ENCODE data around the gene NPR3. TPM values are rescaled to one million over a fixed set of nuclear protein-coding genes. Genes with fewer than 3 reads are reported as not detected.

The NPR3 gene
- total RNA-seq, 2 experiments from 2014 or later: 0.10 to 0.12 TPM

- H3K27me3 Mint-ChIP-seq (ENCODE audit: low read depth): peaks cover 12% of the 10 kb centered on the region
- intact Hi-C loops (cut with micrococcal nuclease): no loop called here
- no peak overlapping the region for H3K27ac Mint-ChIP-seq
- peaks cover 2% of the 10 kb centered on the region for H3K4me1 Mint-ChIP-seq (ENCODE audit: low read depth)
- DNase-seq: no peak
- no peak overlapping the region for H3K4me3 Mint-ChIP-seq
- CTCF ChIA-PET: interaction anchor here (0.6 kb wide), 1 partner anchor 228 kb away, joined by 4 read pairs; no protein-coding TSS in a partner anchor
- peaks cover 6% of the 10 kb centered on the region for H3K9me3 Mint-ChIP-seq
- H3K36me3 Mint-ChIP-seq (ENCODE audit: low read depth): no peaks in the 10 kb centered on the region
Observed at GRCh38 chr5:32690666-32691065, 20.5 kb upstream of the NPR3 start.

GRCh38 chr5:32692036-32692746, 18.9 kb upstream of the NPR3 start:
- H3K27ac Mint-ChIP-seq: no peak overlapping the region
- CTCF ChIA-PET: no interaction called here
- H3K4me3 Mint-ChIP-seq: no peak overlapping the region
- H3K27me3 Mint-ChIP-seq (ENCODE audit: low read depth): peaks cover 6% of the 10 kb centered on the region
- H3K9me3 Mint-ChIP-seq: no peaks in the 10 kb centered on the region
- intact Hi-C loops (cut with micrococcal nuclease): no loop called here
- no peaks in the 10 kb centered on the region for H3K36me3 Mint-ChIP-seq (ENCODE audit: low read depth)
- no peaks in the 10 kb centered on the region for H3K4me1 Mint-ChIP-seq (ENCODE audit: low read depth)
- DNase-seq: no peak

- no peak overlapping the region for H3K27ac Mint-ChIP-seq
- intact Hi-C loops (cut with micrococcal nuclease): no loop called here
- DNase-seq: no peak
- H3K4me3 Mint-ChIP-seq: no peak overlapping the region
- CTCF ChIA-PET: no interaction called here
- H3K9me3 Mint-ChIP-seq: no peaks in the 10 kb centered on the region
- H3K27me3 Mint-ChIP-seq (ENCODE audit: low read depth): peaks cover 21% of the 10 kb centered on the region
- H3K4me1 Mint-ChIP-seq (ENCODE audit: low read depth): peaks cover 2% of the 10 kb centered on the region
- no peaks in the 10 kb centered on the region for H3K36me3 Mint-ChIP-seq (ENCODE audit: low read depth)
Observed at GRCh38 chr5:32703957-32704356, 7.2 kb upstream of the NPR3 start.

GRCh38 chr5:32707418-32707997, 3.6 kb upstream of the NPR3 start:
- no peak overlapping the region for H3K27ac Mint-ChIP-seq
- H3K4me3 Mint-ChIP-seq: no peak overlapping the region
- H3K9me3 Mint-ChIP-seq: no peaks in the 10 kb centered on the region
- intact Hi-C loops (cut with micrococcal nuclease): loop anchor here (5.0 kb wide), 2 partner anchors 145 to 675 kb away; no protein-coding TSS in a partner anchor
- DNase-seq: no peak
- CTCF ChIA-PET: interaction anchor here (0.6 to 0.7 kb wide), 2 partner anchors 652 to 1732 kb away, joined by 4 read pairs; no protein-coding TSS in a partner anchor
- H3K4me1 Mint-ChIP-seq (ENCODE audit: low read depth): peaks cover 21% of the 10 kb centered on the region
- H3K36me3 Mint-ChIP-seq (ENCODE audit: low read depth): no peaks in the 10 kb centered on the region
- H3K27me3 Mint-ChIP-seq (ENCODE audit: low read depth): peaks cover 44% of the 10 kb centered on the region

GRCh38 chr5:32708949-32709348, 2.2 kb upstream of the NPR3 start:
- peaks cover 26% of the 10 kb centered on the region for H3K4me1 Mint-ChIP-seq (ENCODE audit: low read depth)
- no peaks in the 10 kb centered on the region for H3K36me3 Mint-ChIP-seq (ENCODE audit: low read depth)
- peaks cover 57% of the 10 kb centered on the region for H3K27me3 Mint-ChIP-seq (ENCODE audit: low read depth)
- H3K9me3 Mint-ChIP-seq: no peaks in the 10 kb centered on the region
- CTCF ChIA-PET: interaction anchor here (0.6 to 0.9 kb wide), 2 partner anchors 9 to 94 kb away, joined by 3 to 4 read pairs; no protein-coding TSS in a partner anchor
- no peak overlapping the region for H3K27ac Mint-ChIP-seq
- no peak for DNase-seq
- intact Hi-C loops (cut with micrococcal nuclease): loop anchor here (1.0 to 5.0 kb wide), 6 partner anchors 143 to 714 kb away; no protein-coding TSS in a partner anchor
- H3K4me3 Mint-ChIP-seq: no peak overlapping the region

GRCh38 chr5:32709750-32710549, 1.2 kb upstream of the NPR3 start:
- CTCF ChIA-PET: interaction anchor here (0.9 to 1.1 kb wide), 2 partner anchors 10 to 109 kb away, joined by 3 read pairs; no protein-coding TSS in a partner anchor
- intact Hi-C loops (cut with micrococcal nuclease): loop anchor here (1.0 to 5.0 kb wide), 7 partner anchors 142 to 1227 kb away; partner anchors contain the start of gene RXFP3
- H3K36me3 Mint-ChIP-seq (ENCODE audit: low read depth): no peaks in the 10 kb centered on the region

GRCh38 chr5:32711362-32711680, 200 bp downstream of the NPR3 start:
- Mint-ChIP-seq H3K36me3 (ENCODE audit: low read depth) (no peaks in the 10 kb centered on the region), H3K4me1 (ENCODE audit: low read depth) (peaks cover 26% of the 10 kb centered on the region), H3K4me3 (peak overlapping the region; percentile 27), H3K27me3 (ENCODE audit: low read depth) (peaks cover 66% of the 10 kb centered on the region), H3K27ac (no peak overlapping the region), H3K9me3 (no peaks in the 10 kb centered on the region)
- no peak for DNase-seq
- intact Hi-C loops (cut with micrococcal nuclease): loop anchor here (5.0 kb wide), 1 partner anchor 1226 kb away; the partner anchor contains the start of gene RXFP3
- CTCF ChIA-PET: interaction anchor here (0.6 to 1.1 kb wide), 2 partner anchors 107 to 279 kb away, joined by 3 to 5 read pairs; no protein-coding TSS in a partner anchor

More at GRCh38 chr5:32709750-32710549, 1.2 kb upstream of the NPR3 start:
- no peak overlapping the region for H3K27ac Mint-ChIP-seq
- H3K27me3 Mint-ChIP-seq (ENCODE audit: low read depth): peaks cover 62% of the 10 kb centered on the region
- H3K9me3 Mint-ChIP-seq: no peaks in the 10 kb centered on the region
- H3K4me1 Mint-ChIP-seq (ENCODE audit: low read depth): peaks cover 26% of the 10 kb centered on the region
- peak; percentile 75 for DNase-seq
- H3K4me3 Mint-ChIP-seq: peak overlapping the region; percentile 65

- DNase-seq: no peak
- peaks cover 26% of the 10 kb centered on the region for H3K4me1 Mint-ChIP-seq (ENCODE audit: low read depth)
- no peak overlapping the region for H3K27ac Mint-ChIP-seq
- H3K4me3 Mint-ChIP-seq: peak overlapping the region; percentile 27
- no peaks in the 10 kb centered on the region for H3K36me3 Mint-ChIP-seq (ENCODE audit: low read depth)
- CTCF ChIA-PET: no interaction called here
- H3K27me3 Mint-ChIP-seq (ENCODE audit: low read depth): peaks cover 66% of the 10 kb centered on the region
- H3K9me3 Mint-ChIP-seq: no peaks in the 10 kb centered on the region
- intact Hi-C loops (cut with micrococcal nuclease): loop anchor here (5.0 kb wide), 1 partner anchor 1225 kb away; the partner anchor contains the start of gene RXFP3
Observed at GRCh38 chr5:32711681-32712480, 760 bp downstream of the NPR3 start.

- DNase-seq: no peak
- Mint-ChIP-seq H3K4me3 (no peak overlapping the region), H3K9me3 (no peaks in the 10 kb centered on the region), H3K36me3 (ENCODE audit: low read depth) (no peaks in the 10 kb centered on the region), H3K27ac (no peak overlapping the region), H3K4me1 (ENCODE audit: low read depth) (peaks cover 26% of the 10 kb centered on the region), H3K27me3 (ENCODE audit: low read depth) (peaks cover 66% of the 10 kb centered on the region)
- intact Hi-C loops (cut with micrococcal nuclease): loop anchor here (5.0 kb wide), 1 partner anchor 1225 kb away; the partner anchor contains the start of gene RXFP3
- CTCF ChIA-PET: interaction anchor here (0.7 kb wide), 1 partner anchor 45 kb away, joined by 3 read pairs; no protein-coding TSS in a partner anchor
Observed at GRCh38 chr5:32712481-32713360, 1.6 kb downstream of the NPR3 start.

GRCh38 chr5:32713361-32713769, 2.2 kb downstream of the NPR3 start:
- H3K4me3 Mint-ChIP-seq: no peak overlapping the region
- H3K27me3 Mint-ChIP-seq (ENCODE audit: low read depth): peaks cover 66% of the 10 kb centered on the region
- no peak for DNase-seq
- intact Hi-C loops (cut with micrococcal nuclease): loop anchor here (5.0 kb wide), 1 partner anchor 1224 kb away; the partner anchor contains the start of gene RXFP3
- no peaks in the 10 kb centered on the region for H3K9me3 Mint-ChIP-seq
- CTCF ChIA-PET: no interaction called here
- no peaks in the 10 kb centered on the region for H3K36me3 Mint-ChIP-seq (ENCODE audit: low read depth)
- H3K27ac Mint-ChIP-seq: no peak overlapping the region
- peaks cover 26% of the 10 kb centered on the region for H3K4me1 Mint-ChIP-seq (ENCODE audit: low read depth)
